ENCODE results near the gene RAPGEF1. TPM values are rescaled to one million over a fixed set of nuclear protein-coding genes. Genes with fewer than 3 reads are reported as not detected.
"Not testable (repeated sequence)": the region's sequence is repeated elsewhere in the genome, so short reads cannot be mapped to it uniquely, and the experiment has no call there.

The RAPGEF1 gene
- total RNA-seq, 2 donors from 2014 or later, result 61.2 to 75.0 TPM

GRCh38 chr9:131755541-131756198, 15.8 kb upstream of the RAPGEF1 start:
- peak; percentile 98 for ATAC-seq
- intact Hi-C loops (cut with DNase I, micrococcal nuclease), result no loop called here
- peak; percentile 69 to 92 for DNase-seq

DNA sequence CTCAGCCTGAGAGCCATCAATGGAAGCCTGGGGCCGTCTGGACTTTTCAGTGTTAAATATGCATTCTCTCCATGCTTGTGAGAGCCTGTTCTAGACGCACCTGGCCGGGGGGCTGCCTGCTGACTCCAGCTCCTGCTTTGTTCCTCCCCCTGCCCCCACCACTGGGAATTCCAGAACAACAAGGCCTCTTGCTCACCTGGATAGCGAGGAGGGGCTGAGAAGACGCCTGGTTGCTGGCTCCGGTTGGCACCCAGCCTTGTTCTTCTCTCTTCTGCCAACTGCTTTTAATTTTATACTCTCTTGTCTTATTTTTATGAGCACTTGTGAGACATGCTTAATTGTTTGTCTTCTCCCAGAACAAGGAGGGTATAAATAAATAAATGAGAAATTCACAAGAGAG, 15.0 kb upstream of the RAPGEF1 start:
- intact Hi-C loops (cut with DNase I, micrococcal nuclease), result no loop called here
- no peak for ATAC-seq
- no peak for DNase-seq

DNA sequence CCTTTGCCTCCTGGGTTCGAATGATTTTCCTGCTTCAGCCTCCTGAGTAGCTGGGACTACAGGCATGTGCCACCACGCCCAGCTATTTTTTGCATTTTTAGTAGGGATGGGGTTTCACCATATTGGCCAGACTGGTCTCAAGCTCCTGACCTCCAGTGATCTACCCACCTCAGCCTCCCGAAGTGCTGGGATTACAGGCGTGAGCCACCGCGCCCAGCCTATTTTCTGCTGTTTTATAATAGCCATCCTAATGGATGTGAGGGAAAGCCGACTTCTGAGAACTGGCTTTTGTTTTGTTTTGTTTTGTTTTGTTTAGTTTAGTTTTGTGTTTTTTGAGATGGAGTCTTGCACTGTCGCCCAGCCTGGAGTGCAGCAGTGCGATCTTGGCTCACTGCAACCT, 13.9 kb upstream of the RAPGEF1 start:
- DNase-seq; intact Hi-C loops (cut with DNase I, micrococcal nuclease); ATAC-seq: not testable (repeated sequence)

DNA sequence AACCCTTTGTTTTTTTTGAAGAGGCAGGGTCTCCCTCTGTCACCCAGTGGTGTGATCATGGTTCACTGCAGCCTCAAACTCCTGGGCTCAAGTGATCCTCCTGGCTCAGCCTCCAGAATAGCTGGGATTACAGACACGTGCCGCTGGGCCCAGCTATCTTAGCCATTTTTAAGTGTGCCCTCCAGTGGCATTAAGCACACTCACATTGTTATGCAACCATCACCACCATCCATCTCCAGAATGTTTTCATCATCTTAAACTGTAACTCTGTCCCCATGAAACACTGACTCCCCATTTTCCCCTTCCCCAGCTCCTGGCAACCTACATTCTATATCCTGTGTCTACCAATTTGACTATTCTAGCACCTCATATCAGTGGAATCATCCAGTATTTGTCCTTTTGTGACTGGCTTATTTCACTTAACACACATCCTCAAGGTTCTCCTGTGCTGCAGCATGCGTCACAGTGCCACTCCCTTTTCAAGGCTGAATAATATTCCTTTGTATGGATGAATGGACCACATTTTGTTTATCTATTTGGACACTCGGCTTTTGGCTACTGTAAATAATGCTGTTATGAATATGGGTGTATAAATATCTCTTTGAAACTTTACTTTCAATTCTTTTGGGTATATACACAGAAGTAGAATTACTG, 12.5 kb upstream of the RAPGEF1 start:
- no peak for ATAC-seq
- intact Hi-C loops (cut with DNase I, micrococcal nuclease), result no loop called here

DNA sequence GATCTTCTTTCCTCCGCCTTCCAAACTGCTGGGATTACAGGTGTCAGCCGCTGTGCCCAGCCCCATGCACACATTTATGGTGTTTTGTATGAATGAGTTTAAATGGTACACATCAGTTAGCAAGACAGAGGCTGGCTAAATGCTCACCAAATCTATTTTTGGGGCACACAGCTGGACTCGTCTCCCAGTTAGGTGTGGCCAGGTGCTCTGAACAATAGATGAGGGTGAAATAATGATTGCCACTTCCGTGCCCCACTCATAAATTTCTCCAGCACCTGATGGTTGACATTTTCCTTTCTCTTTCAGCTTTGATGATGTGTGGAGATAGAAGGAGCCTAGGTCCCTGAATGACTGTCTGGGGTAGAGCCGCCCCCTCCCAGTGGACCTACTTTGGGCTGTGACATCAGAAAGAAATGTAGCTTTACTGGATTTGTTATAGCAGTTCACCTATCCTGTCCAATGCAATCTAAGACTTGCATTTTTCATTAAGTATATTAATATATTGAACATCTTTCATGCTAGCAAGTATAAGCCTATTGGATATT, 8.6 kb upstream of the RAPGEF1 start:
- no peak for DNase-seq
- no peak for ATAC-seq
- intact Hi-C loops (cut with DNase I, micrococcal nuclease), result no loop called here

More for the DNA sequence above, 12.5 kb upstream of the RAPGEF1 start:
- DNase-seq, result no peak

GRCh38 chr9:131747352-131747751, 7.5 kb upstream of the RAPGEF1 start:
- intact Hi-C loops (cut with DNase I, micrococcal nuclease), result no loop called here
- ATAC-seq, result peak; percentile 85
- no peak for DNase-seq

GRCh38 chr9:131745610-131746009, 5.7 kb upstream of the RAPGEF1 start:
- ATAC-seq, result no peak
- intact Hi-C loops (cut with DNase I, micrococcal nuclease), result no loop called here
- DNase-seq, result no peak

GRCh38 chr9:131744720-131745201, 4.9 kb upstream of the RAPGEF1 start:
- DNase-seq (no peak), ATAC-seq (no peak)
- intact Hi-C loops (cut with DNase I, micrococcal nuclease), result loop anchor here (5.0 kb wide), 1 partner anchor 152 kb away; no protein-coding TSS in a partner anchor

DNA sequence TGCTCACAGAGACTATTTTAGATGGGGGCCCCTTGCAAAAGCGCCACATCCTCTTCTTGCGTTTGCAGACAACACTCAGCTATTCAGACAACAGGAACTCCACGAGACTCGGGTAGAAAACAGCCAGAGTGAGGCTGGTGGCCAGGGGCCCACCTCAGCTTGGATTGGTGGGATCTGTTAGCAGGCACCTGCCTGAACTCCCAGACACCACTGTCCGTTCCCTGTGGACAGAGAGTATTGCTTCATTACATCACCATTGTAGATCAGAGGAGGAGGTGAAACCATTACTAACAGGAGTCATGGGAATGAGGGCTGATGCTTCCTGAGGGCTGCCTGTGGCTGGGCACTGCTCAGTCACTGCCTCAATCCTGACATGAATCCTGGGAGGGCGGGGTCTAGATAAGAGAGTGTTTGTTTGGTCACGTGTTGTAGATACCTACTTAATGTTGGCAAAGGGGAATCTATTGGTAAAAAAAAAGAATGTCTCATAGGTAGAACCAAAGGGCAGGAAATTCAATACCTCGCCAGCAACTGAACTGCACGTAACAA, 4.4 kb upstream of the RAPGEF1 start:
- intact Hi-C loops (cut with DNase I, micrococcal nuclease), result loop anchor here (5.0 kb wide), 1 partner anchor 152 kb away; no protein-coding TSS in a partner anchor
- DNase-seq (no peak), ATAC-seq (no peak)

- ATAC-seq (no peak), DNase-seq (no peak)
- intact Hi-C loops (cut with DNase I, micrococcal nuclease), result loop anchor here (5.0 kb wide), 1 partner anchor 151 kb away; no protein-coding TSS in a partner anchor
Observed at GRCh38 chr9:131743501-131743900, 3.6 kb upstream of the RAPGEF1 start.

- ATAC-seq (no peak), DNase-seq (no peak)
Observed at GRCh38 chr9:131743096-131743495, 3.2 kb upstream of the RAPGEF1 start.

DNA sequence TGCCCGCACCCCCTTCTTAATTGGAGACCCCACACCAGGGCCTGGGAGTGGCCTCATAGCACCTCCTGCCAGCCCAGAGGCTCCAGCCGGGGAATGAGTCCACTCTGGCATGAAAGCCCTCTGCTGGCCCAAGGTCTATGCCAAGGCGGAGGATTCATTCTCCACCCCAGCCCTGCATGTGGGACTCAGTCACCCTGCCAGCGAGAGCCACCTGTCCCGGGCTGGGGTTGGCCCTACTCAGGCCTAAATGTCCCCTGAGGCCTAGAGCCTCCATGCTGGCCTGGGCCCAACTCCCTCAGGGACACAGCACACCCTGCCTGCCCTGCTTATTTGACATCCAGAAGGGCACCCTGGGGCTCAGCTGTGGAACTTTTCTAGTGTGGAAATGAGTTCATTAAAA, 1.0 kb upstream of the RAPGEF1 start:
- DNase-seq (no peak), ATAC-seq (no peak)
- intact Hi-C loops (cut with DNase I, micrococcal nuclease), result loop anchor here (5.0 kb wide), 1 partner anchor 149 kb away; no protein-coding TSS in a partner anchor

More at GRCh38 chr9:131743096-131743495, 3.2 kb upstream of the RAPGEF1 start:
- intact Hi-C loops (cut with DNase I, micrococcal nuclease), result loop anchor here (5.0 kb wide), 1 partner anchor 151 kb away; no protein-coding TSS in a partner anchor

- peak in 1 of 2 donors; percentile 61 for DNase-seq
- peak; percentile 36 for ATAC-seq
- intact Hi-C loops (cut with DNase I, micrococcal nuclease), result no loop called here
Observed at GRCh38 chr9:131739133-131739958, 530 bp downstream of the RAPGEF1 start.

GRCh38 chr9:131738293-131739132, 1.4 kb downstream of the RAPGEF1 start:
- peak; percentile 65 to 70 for DNase-seq
- peak; percentile 59 for ATAC-seq
- intact Hi-C loops (cut with DNase I, micrococcal nuclease), result no loop called here

- ATAC-seq (no peak), DNase-seq (no peak)
- intact Hi-C loops (cut with DNase I, micrococcal nuclease), result no loop called here
Observed at GRCh38 chr9:131737426-131737825, 2.5 kb downstream of the RAPGEF1 start.

DNA sequence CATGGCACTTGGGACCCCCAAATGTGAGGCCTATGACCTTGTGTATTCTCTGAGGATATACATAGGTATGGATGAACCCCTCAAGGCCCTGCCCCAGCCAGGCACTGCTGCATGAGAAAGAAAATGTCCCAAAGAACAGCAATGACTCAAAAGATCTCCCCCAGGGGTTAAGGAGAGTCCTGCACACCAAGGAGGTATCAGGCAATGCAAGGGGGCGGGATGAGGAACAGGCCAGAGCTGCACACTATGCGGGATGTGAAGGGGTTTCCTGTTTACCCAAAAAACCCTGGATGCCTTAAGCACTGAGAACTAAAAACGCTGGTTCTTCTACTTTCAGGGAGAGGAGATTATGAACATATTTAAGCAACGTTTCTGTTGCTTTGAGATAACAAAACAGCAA, 3.4 kb downstream of the RAPGEF1 start:
- DNase-seq (no peak), ATAC-seq (no peak)
- intact Hi-C loops (cut with DNase I, micrococcal nuclease), result no loop called here

DNA sequence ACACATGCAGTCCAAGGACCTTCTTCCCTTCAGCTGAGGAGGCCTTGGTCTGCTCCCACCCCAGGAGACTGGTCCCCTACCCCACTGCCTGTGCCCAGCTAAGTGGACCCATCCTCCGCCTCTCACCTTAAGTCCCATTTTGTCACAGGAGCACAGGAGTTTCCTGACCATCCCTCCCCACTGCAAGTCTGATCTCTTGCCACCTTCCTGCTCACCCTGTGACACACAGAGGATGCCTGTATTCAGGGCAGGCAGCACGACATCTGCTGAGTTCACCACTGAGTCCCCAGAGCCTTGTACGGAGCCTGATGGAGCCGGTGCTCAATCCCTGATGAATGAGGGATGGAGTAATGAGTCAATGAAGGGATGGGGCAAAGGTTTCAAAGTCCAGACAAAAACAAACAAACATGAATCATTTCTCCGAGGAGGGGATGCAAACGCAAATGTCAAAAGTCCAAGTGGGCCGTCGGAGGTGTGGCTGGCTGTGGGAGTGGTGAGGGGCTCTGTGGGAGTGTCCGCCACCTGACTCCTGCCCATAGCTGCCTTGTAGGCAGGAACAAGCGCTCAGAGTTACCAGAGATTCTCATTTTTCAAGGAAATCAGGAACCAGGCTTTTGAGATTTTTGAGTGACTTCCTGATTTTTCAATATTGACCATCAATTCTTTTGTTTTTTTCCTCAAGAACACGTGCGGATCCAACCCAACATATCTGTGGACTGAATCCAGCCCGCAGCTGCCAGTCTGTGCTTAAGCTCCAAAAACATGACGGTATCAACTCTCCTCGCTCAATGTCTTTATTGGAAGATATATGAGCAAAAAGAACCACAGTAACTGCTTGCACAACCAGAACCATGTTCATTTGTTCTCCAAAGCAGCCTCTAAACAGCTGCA, 4.4 kb downstream of the RAPGEF1 start:
- intact Hi-C loops (cut with DNase I, micrococcal nuclease), result no loop called here
- DNase-seq (peak; percentile 61 to 72), ATAC-seq (peak; percentile 62)
